H1 (cell line): ENCODE results near the gene GLIPR2. TPM values are rescaled to one million over a fixed set of nuclear protein-coding genes. Genes with fewer than 3 reads are reported as not detected.

Source experiments
- CTCF ChIA-PET: fragments of 300-600 bp; sonication (Branson Sonifier 250); formaldehyde crosslinking; loops from one replicate; lab custom pipeline; 2021; ENCODE audit not compliant: partially characterized antibody; lab: Charles Lee
- POLR2A ChIA-PET: fragments of 300-600 bp; sonication (Branson Sonifier 250); formaldehyde crosslinking; loops from one replicate; lab custom pipeline; 2021; ENCODE audit warnings: inconsistent platforms; ENCODE audit not compliant: partially characterized antibody; lab: Charles Lee
- DNase-seq, 2 experiments: peaks; one replicate each; pipeline versions ENCODE4 v3.0.0 to v3.0.0-alpha.2; 2010 to 2022; ENCODE audit warnings: low spot score in 2 of 2, low read depth in 1 of 2, mixed read lengths in 1 of 2
- FAIRE-seq: peaks from 2 replicates; lab custom pipeline; 2011; peaks lifted over from hg19 to GRCh38; lab: Jason Lieb, UNC
- H2AFZ ChIP-seq: 2 replicates; pipeline ENCODE4 v1.8.1; 2012; ENCODE audit warnings: low read length, inconsistent platforms
- H2AK5ac ChIP-seq: 2 replicates; pipeline ENCODE4 v1.6.1; 2013; ENCODE audit warnings: low read depth, low read length
- H2BK120ac ChIP-seq: replicated peaks from 2 replicates; pipeline ENCODE3; 2013; ENCODE audit warnings: low read depth, low read length, inconsistent platforms
- H2BK12ac ChIP-seq: 2 replicates; pipeline ENCODE4 v1.6.1; 2013; ENCODE audit warnings: low read depth, low read length
- H2BK15ac ChIP-seq: 2 replicates; pipeline ENCODE4 v1.6.1; 2013; ENCODE audit warnings: low read length
- H2BK20ac ChIP-seq: 2 replicates; pipeline ENCODE4 v1.6.1; 2013; ENCODE audit warnings: low read length
- H2BK5ac ChIP-seq: 2 replicates; pipeline ENCODE4 v1.6.1; 2013; ENCODE audit warnings: low read depth, low read length
- H3K14ac ChIP-seq: 2 replicates; pipeline ENCODE4 v1.6.1; 2013; ENCODE audit warnings: inconsistent platforms; ENCODE audit not compliant: insufficient read length
- H3K18ac ChIP-seq: 2 replicates; pipeline ENCODE4 v1.6.1; 2013; ENCODE audit warnings: low read length; ENCODE audit errors: extremely low read depth
- H3K23ac ChIP-seq: 2 replicates; pipeline ENCODE4 v1.6.1; 2013; ENCODE audit warnings: inconsistent platforms; ENCODE audit not compliant: insufficient read length
- H3K23me2 ChIP-seq: 2 replicates; pipeline ENCODE4 v1.6.1; 2013; ENCODE audit warnings: low read depth, low read length
- H3K27ac ChIP-seq: 2 replicates; pipeline ENCODE4 v1.6.1; 2011; ENCODE audit warnings: low read depth, low read length, inconsistent platforms
- H3K27me3 ChIP-seq, 4 experiments: replicated peaks in 1 of 4; 1 replicate in 1 of 4; 2 replicates in 3 of 4; pipeline versions ENCODE4 v1.6.1 to v1.8.1; 2011 to 2013; ENCODE audit warnings: low read length in 3 of 4, mild to moderate bottlenecking in 3 of 4, inconsistent platforms in 2 of 4, mixed read lengths in 2 of 4, moderate library complexity in 1 of 4; ENCODE audit not compliant: control insufficient read depth in 3 of 4, insufficient read depth in 3 of 4; ENCODE audit errors: extremely low read depth in 1 of 4
- H3K36me3 ChIP-seq, 4 experiments: 2 replicates each; pipeline versions ENCODE4 v1.6.1 to v1.8.1; 2011 to 2013; ENCODE audit warnings: mild to moderate bottlenecking in 4 of 4, low read length in 3 of 4, moderate library complexity in 2 of 4, control low read depth in 1 of 4, inconsistent platforms in 1 of 4; ENCODE audit not compliant: insufficient read depth in 4 of 4, control insufficient read depth in 2 of 4
- H3K4ac ChIP-seq: replicated peaks from 2 replicates; pipeline ENCODE3; 2013; ENCODE audit warnings: low read length, low read depth, mixed read lengths, inconsistent platforms; ENCODE audit not compliant: insufficient read length
- H3K4me1 ChIP-seq, 4 experiments: replicated peaks in 1 of 4; 1 replicate in 1 of 4; 2 replicates in 3 of 4; pipeline versions ENCODE4 v1.6.1 to v1.8.1; 2011 to 2013; ENCODE audit warnings: low read length in 3 of 4, inconsistent platforms in 2 of 4, mixed read lengths in 1 of 4; ENCODE audit not compliant: insufficient read depth in 4 of 4, control insufficient read depth in 3 of 4
- H3K4me2 ChIP-seq, 2 experiments: 2 replicates each; pipeline versions ENCODE4 v1.6.1 to v1.8.1; 2011 to 2013; ENCODE audit warnings: low read depth in 2 of 2, low read length in 2 of 2, control low read depth in 1 of 2, inconsistent platforms in 1 of 2, mild to moderate bottlenecking in 1 of 2; ENCODE audit not compliant: insufficient read depth in 1 of 2
- H3K4me3 ChIP-seq, 4 experiments: fragments of 200-600, 300-600 bp in 1 of 4; sonication (generic), shearing (Covaris generic), sonication (Bioruptor Twin) in 1 of 4; 2 replicates each; pipeline versions ENCODE4 v1.5.1 to v1.8.1; 2011 to 2016; ENCODE audit warnings: low read length in 4 of 4, low read depth in 3 of 4, control low read depth in 2 of 4, inconsistent platforms in 2 of 4, mild to moderate bottlenecking in 2 of 4, mixed read lengths in 1 of 4, moderate library complexity in 1 of 4; ENCODE audit not compliant: insufficient read depth in 2 of 4; ENCODE audit errors: extremely low read depth in 1 of 4
- H3K56ac ChIP-seq: replicated peaks from 2 replicates; pipeline ENCODE3; 2013; ENCODE audit warnings: low read depth, mild to moderate bottlenecking, mixed read lengths, low read length, inconsistent platforms; ENCODE audit not compliant: insufficient read length
- H3K79me1 ChIP-seq: 2 replicates; pipeline ENCODE4 v1.6.1; 2013; ENCODE audit warnings: low read depth, low read length, control low read depth
- H3K79me2 ChIP-seq, 2 experiments: 2 replicates each; pipeline versions ENCODE4 v1.6.1 to v1.8.1; 2012 to 2013; ENCODE audit warnings: low read length in 2 of 2, mild to moderate bottlenecking in 2 of 2, inconsistent platforms in 1 of 2; ENCODE audit not compliant: insufficient read depth in 2 of 2, control insufficient read depth in 1 of 2
- H3K9ac ChIP-seq, 4 experiments: replicated peaks in 1 of 4; 1 replicate in 1 of 4; 2 replicates in 3 of 4; pipeline versions ENCODE4 v1.6.1 to v1.8.1; 2011 to 2013; ENCODE audit warnings: low read depth in 3 of 4, low read length in 3 of 4, control low read depth in 2 of 4, mild to moderate bottlenecking in 2 of 4, moderate library complexity in 2 of 4, inconsistent platforms in 1 of 4; ENCODE audit errors: extremely low read depth in 1 of 4
- H3K9me3 ChIP-seq, 2 experiments: 2 replicates each; pipeline versions ENCODE4 v1.6.1 to v1.8.1; 2012 to 2013; ENCODE audit warnings: mild to moderate bottlenecking in 2 of 2, moderate library complexity in 2 of 2, control low read depth in 1 of 2, inconsistent platforms in 1 of 2, low read depth in 1 of 2, low read length in 1 of 2, mixed read lengths in 1 of 2; ENCODE audit not compliant: insufficient read depth in 2 of 2
- H4K20me1 ChIP-seq, 2 experiments: replicated peaks in 1 of 2; 2 replicates each; pipeline versions ENCODE3 to v1.8.1; 2011 to 2013; ENCODE audit warnings: inconsistent platforms in 2 of 2, low read length in 2 of 2, mild to moderate bottlenecking in 1 of 2; ENCODE audit not compliant: insufficient read depth in 2 of 2, control insufficient read depth in 1 of 2
- H4K5ac ChIP-seq: 2 replicates; pipeline ENCODE4 v1.6.1; 2013; ENCODE audit warnings: low read length, low read depth, mixed read lengths, inconsistent platforms; ENCODE audit not compliant: insufficient read length
- H4K8ac ChIP-seq: 2 replicates; pipeline ENCODE4 v1.8.0; 2013; ENCODE audit warnings: mild to moderate bottlenecking, moderate library complexity, low read length, inconsistent platforms; ENCODE audit not compliant: insufficient read depth; ENCODE audit errors: extremely low read depth
- H4K91ac ChIP-seq: replicated peaks from 2 replicates; pipeline ENCODE3; 2013; ENCODE audit warnings: low read length, mixed read lengths, inconsistent platforms; ENCODE audit not compliant: insufficient read length
- ATF2 ChIP-seq: IDR thresholded peaks from 2 replicates; pipeline ENCODE4 v1.6.1; 2012; ENCODE audit warnings: low read length, inconsistent platforms
- BCL11A ChIP-seq, 2 experiments: IDR thresholded peaks; one replicate each; pipeline ENCODE4 v1.6.1; 2011; ENCODE audit warnings: low read depth in 2 of 2, low read length in 2 of 2, mild to moderate bottlenecking in 2 of 2
- BRCA1 ChIP-seq: IDR thresholded peaks from 2 replicates; pipeline ENCODE4 v1.6.1; 2012; ENCODE audit warnings: low read depth, low read length, improper control_type of control experiment
- CBX5 ChIP-seq: fragments of 300-800, 300-1000 bp; sonication (generic); IDR thresholded peaks from 2 replicates; pipeline ENCODE4 v1.7.1; 2016; ENCODE audit warnings: antibody characterized with exemption, low read length, low read depth
- CREB1 ChIP-seq: IDR thresholded peaks from 2 replicates; pipeline ENCODE4 v1.6.1; 2012; ENCODE audit warnings: inconsistent platforms
- JUN ChIP-seq: IDR thresholded peaks from 2 replicates; pipeline ENCODE4 v1.6.1; 2011; ENCODE audit warnings: low read depth, mild to moderate bottlenecking, improper control_type of control experiment, low read length
- POLR2AphosphoS5 ChIP-seq: IDR thresholded peaks from 2 replicates; pipeline ENCODE4 v1.6.1; 2011; ENCODE audit warnings: low read depth, low read length
- TCF12 ChIP-seq: IDR thresholded peaks from 2 replicates; pipeline ENCODE4 v1.6.1; 2011; ENCODE audit warnings: low read depth, mild to moderate bottlenecking, low read length
- ZNF274 ChIP-seq: IDR thresholded peaks from 2 replicates; pipeline ENCODE4 v1.7.0; 2012; ENCODE audit warnings: low read length, borderline replicate concordance; ENCODE audit errors: extremely low read depth
- WGBS, 2 experiments: shearing (Covaris generic) in 1 of 2; methylation state at CpG; one replicate each; pipeline versions ENCODE4 v1.1.6 to v1.1.7; 2013 to 2015; ENCODE audit warnings: low lambda C conversion rate in 2 of 2, mixed read lengths in 2 of 2, inconsistent platforms in 1 of 2, low coverage in 1 of 2, missing lambda C conversion rate in 1 of 2; ENCODE audit not compliant: insufficient replicate concordance in 2 of 2, insufficient coverage in 1 of 2, insufficient read length in 1 of 2; ENCODE audit errors: extremely low coverage in 1 of 2, missing lambda C conversion rate in 1 of 2; 5-methylcytosine and 5-hydroxymethylcytosine counted together
- polyA plus RNA-seq, 7 experiments: library from polyadenylated mRNA; depleted of rRNA in 3 of 7; stranded (reverse) in 5 of 7; unstranded in 2 of 7; fragments of >200 nt in 5 of 7; fragments of 200-250 nt in 2 of 7; gene quantifications; 1 replicate in 5 of 7; 2 replicates in 1 of 7; 4 replicates in 1 of 7; pipeline versions ENCODE4 v1.2.1 to v1.2.3, GENCODE V29; 2011 to 2013; ENCODE audit warnings: missing spikeins in 2 of 7, mixed read lengths in 2 of 7
- total RNA-seq: library from RNA; stranded (reverse); fragmentation: NEBNext Ultra II Directional; extraction: Animal tissue kit (Norgen Biotek cat#: 25700); gene quantifications from 2 replicates; pipeline ENCODE4 v1.2.1, GENCODE V29; 2021

Gene GLIPR2
- total and polyA plus RNA-seq, 2 of the 8 experiments (the other 6 are each of a cell fraction or from before 2014, with no cell fraction given), result 7.9 to 12.0 TPM

- TF ChIP-seq ATF2 (no peak), ZNF274 (no peak), POLR2AphosphoS5 (no peak), BCL11A (IDR thresholded peaks at IDR 0.05; ENCODE audit: low read depth in 2 of 2, low read length in 2 of 2) (no peak), CBX5 (no peak), CREB1 (no peak), BRCA1 (no peak), JUN (no peak), TCF12 (no peak)
- H3K14ac ChIP-seq, result no peak overlapping the region
- 74% methylated on average over 4 of the region's 4 CpGs; no CpG with 5 or more reads in 1 of the 2 experiments for WGBS, 2 experiments
- no peak overlapping the region for H3K4me3 ChIP-seq
- FAIRE-seq (no peak), DNase-seq (no peak)
- no peak overlapping the region for H4K8ac ChIP-seq
- H3K36me3 ChIP-seq, result peaks cover 0 to 5% (median 0%) of the 10 kb centered on the region in 4 experiments; a peak in 2 of 8 replicates
- no peak overlapping the region for H3K27ac ChIP-seq
- no peak overlapping the region for H2BK120ac ChIP-seq
- H2AFZ ChIP-seq, result no peak overlapping the region
- no peak overlapping the region for H3K18ac ChIP-seq
- no peaks in the 10 kb centered on the region for H3K79me1 ChIP-seq
- H3K4me1 ChIP-seq, result no peaks in the 10 kb centered on the region
- POLR2A ChIA-PET, result no interaction called here
- H3K79me2 ChIP-seq, result no peaks in the 10 kb centered on the region
- H3K56ac ChIP-seq, result no peak overlapping the region
- H2BK12ac ChIP-seq, result no peak overlapping the region
- H2BK5ac ChIP-seq, result no peak overlapping the region
- H3K9ac ChIP-seq, result no peak overlapping the region
- no peak overlapping the region for H2BK15ac ChIP-seq
- no peak overlapping the region for H2AK5ac ChIP-seq
- no peak overlapping the region for H3K4ac ChIP-seq
- no peak overlapping the region for H3K4me2 ChIP-seq
- no peak overlapping the region for H2BK20ac ChIP-seq
- H3K9me3 ChIP-seq, result no peaks in the 10 kb centered on the region
- H4K91ac ChIP-seq, result no peak overlapping the region
- no peak overlapping the region for H3K23ac ChIP-seq
- H4K5ac ChIP-seq, result no peak overlapping the region
- H4K20me1 ChIP-seq, result no peaks in the 10 kb centered on the region
- CTCF ChIA-PET, result interaction anchor here (1.1 kb wide), 1 partner anchor 110 kb away, joined by 3 read pairs; no protein-coding TSS in a partner anchor
- H3K27me3 ChIP-seq, result no peaks in the 10 kb centered on the region
- H3K23me2 ChIP-seq, result no peaks in the 10 kb centered on the region
Measured at GRCh38 chr9:36120705-36121104, 15.8 kb upstream of the GLIPR2 start.
